HG03175 (cell line): ENCODE results near the gene SLC39A11.
"Not testable (repeated sequence)": the region's sequence is repeated elsewhere in the genome, so short reads cannot be mapped to it uniquely, and the experiment has no call there.

ENCODE experiments used
- ATAC-seq: cut with Tn5 transposase; IDR thresholded peaks from one replicate; pipeline ENCODE4 v1.9.1; 2021; ENCODE audit warnings: mild to moderate bottlenecking, moderate library complexity; ENCODE audit not compliant: unreplicated experiment

SLC39A11 gene

GRCh38 chr17:73072219-73072962 lies 20.1 kb downstream of the SLC39A11 start:
- no peak for ATAC-seq

GRCh38 chr17:73071066-73071999 lies 21.2 kb downstream of the SLC39A11 start:
- no peak for ATAC-seq

GRCh38 chr17:73069841-73070240 lies 22.6 kb downstream of the SLC39A11 start:
- no peak for ATAC-seq

GRCh38 chr17:73069164-73069770 lies 23.2 kb downstream of the SLC39A11 start:
- ATAC-seq, result no peak

- no peak for ATAC-seq
These were observed 23.9 kb downstream of the SLC39A11 start for GRCh38 chr17:73068322-73069153.

- ATAC-seq, result not testable (repeated sequence)
These were observed 24.8 kb downstream of the SLC39A11 start for GRCh38 chr17:73067699-73068098.

GRCh38 chr17:73067075-73067474 lies 25.4 kb downstream of the SLC39A11 start:
- ATAC-seq, result no peak

- no peak for ATAC-seq
These were observed 26.2 kb downstream of the SLC39A11 start for GRCh38 chr17:73066148-73066884.

GRCh38 chr17:73065376-73065775 lies 27.1 kb downstream of the SLC39A11 start:
- no peak for ATAC-seq

GRCh38 chr17:73064084-73064938 lies 28.2 kb downstream of the SLC39A11 start:
- ATAC-seq, result no peak

GRCh38 chr17:73062726-73063125 lies 29.8 kb downstream of the SLC39A11 start:
- no peak for ATAC-seq

GRCh38 chr17:73061161-73061560 lies 31.3 kb downstream of the SLC39A11 start:
- no peak for ATAC-seq

GRCh38 chr17:73060721-73061120 lies 31.8 kb downstream of the SLC39A11 start:
- ATAC-seq, result no peak

- ATAC-seq, result not testable (repeated sequence)
These were observed 32.8 kb downstream of the SLC39A11 start for GRCh38 chr17:73059713-73060112.

- ATAC-seq, result no peak
These were observed 34.5 kb downstream of the SLC39A11 start for GRCh38 chr17:73058022-73058421.

GRCh38 chr17:73057196-73057595 lies 35.3 kb downstream of the SLC39A11 start:
- no peak for ATAC-seq

GRCh38 chr17:73052923-73053322 lies 39.6 kb downstream of the SLC39A11 start:
- ATAC-seq, result no peak

- no peak for ATAC-seq
These were observed 41.7 kb downstream of the SLC39A11 start for GRCh38 chr17:73050797-73051196.

- no peak for ATAC-seq
These were observed 44.3 kb downstream of the SLC39A11 start for GRCh38 chr17:73048170-73048569.
